ENCODE results near the gene FAM219B.
"Not testable (repeated sequence)": the region's sequence is repeated elsewhere in the genome, so short reads cannot be mapped to it uniquely, and the experiment has no call there.

- TF ChIP-seq, protein P1, sequence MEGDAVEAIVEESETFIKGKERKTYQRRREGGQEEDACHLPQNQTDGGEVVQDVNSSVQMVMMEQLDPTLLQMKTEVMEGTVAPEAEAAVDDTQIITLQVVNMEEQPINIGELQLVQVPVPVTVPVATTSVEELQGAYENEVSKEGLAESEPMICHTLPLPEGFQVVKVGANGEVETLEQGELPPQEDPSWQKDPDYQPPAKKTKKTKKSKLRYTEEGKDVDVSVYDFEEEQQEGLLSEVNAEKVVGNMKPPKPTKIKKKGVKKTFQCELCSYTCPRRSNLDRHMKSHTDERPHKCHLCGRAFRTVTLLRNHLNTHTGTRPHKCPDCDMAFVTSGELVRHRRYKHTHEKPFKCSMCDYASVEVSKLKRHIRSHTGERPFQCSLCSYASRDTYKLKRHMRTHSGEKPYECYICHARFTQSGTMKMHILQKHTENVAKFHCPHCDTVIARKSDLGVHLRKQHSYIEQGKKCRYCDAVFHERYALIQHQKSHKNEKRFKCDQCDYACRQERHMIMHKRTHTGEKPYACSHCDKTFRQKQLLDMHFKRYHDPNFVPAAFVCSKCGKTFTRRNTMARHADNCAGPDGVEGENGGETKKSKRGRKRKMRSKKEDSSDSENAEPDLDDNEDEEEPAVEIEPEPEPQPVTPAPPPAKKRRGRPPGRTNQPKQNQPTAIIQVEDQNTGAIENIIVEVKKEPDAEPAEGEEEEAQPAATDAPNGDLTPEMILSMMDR (IDR thresholded peaks at IDR 0.05): not testable (repeated sequence)
- not testable (repeated sequence) for TF ChIP-seq POLR2A (IDR thresholded peaks at IDR 0.05)
Observed at GRCh38 chr15:74894383-74894782, 12.3 kb downstream of the FAM219B start.

Measured in uterus (tissue), 2 donors.